ENCODE data around the gene ALDH4A1.

Gene ALDH4A1

GRCh38 chr1:18902523-18903290, at the start of gene ALDH4A1:
Gene ALDH4A1, minus strand, starts transcription at chr1:18902555. Its CDS starts 32 bp downstream, at chr1:18902523.
- peak; percentile 88 to 94 for DNase-seq

GRCh38 chr1:18951818-18952391, 49.5 kb upstream of the ALDH4A1 start:
- DNase-seq: no peak

DNA sequence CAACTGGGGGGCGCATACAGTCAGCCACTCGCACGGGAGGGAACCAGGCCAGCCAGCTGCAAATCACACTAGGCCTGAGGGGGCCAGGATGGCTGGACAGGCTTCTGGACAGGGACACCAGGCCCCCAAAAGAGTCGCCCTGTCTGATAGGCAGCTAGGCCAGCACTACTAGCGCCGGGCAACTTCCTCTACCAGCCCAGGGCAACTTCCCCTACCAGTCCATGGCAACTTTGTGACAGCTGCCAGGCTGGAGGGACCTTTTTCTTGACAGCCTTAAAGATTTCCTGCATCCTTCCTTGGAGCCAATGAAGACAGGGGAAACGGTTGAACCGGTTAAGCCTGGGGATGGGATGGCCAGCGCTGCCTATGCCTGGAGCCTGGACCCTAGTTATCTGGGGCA, 49.1 kb upstream of the ALDH4A1 start:
- DNase-seq: no peak

GRCh38 chr1:18950401-18951026, 48.2 kb upstream of the ALDH4A1 start:
- DNase-seq: no peak

DNA sequence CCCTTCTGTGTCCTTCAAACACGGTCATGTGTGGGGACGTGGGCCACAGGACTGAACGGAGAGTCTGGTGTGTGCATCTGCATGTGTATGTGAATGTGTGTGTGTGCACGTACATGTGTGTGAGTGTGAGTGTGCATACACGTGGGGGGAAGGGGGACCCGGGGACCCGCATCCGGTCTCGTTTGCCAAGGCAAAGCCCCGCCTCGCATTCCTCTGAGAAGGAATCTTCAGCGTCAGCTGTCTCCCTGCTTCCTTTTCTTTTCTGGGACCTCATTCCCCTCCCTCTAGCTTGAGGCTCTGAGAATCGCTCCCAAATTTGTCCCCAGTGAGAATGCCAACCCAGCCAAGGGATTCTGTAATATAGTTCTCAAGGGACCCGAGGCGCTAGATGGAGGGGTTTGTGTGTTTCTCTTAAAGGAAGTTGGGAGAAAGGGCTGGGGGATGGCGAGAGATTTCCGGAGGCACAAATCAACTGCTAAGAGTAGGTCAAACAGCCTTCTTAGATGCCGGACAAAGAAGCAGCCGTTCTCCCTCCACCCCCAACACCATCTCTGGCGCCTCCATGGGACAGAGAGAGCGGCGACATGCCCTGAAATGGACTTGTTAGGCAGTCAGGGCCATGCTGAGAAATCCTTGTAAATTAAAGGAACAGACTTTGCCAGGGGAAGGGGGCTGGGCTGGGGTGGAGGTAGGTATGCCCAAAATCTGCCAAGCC, 47.5 kb upstream of the ALDH4A1 start:
- DNase-seq: no peak

DNA sequence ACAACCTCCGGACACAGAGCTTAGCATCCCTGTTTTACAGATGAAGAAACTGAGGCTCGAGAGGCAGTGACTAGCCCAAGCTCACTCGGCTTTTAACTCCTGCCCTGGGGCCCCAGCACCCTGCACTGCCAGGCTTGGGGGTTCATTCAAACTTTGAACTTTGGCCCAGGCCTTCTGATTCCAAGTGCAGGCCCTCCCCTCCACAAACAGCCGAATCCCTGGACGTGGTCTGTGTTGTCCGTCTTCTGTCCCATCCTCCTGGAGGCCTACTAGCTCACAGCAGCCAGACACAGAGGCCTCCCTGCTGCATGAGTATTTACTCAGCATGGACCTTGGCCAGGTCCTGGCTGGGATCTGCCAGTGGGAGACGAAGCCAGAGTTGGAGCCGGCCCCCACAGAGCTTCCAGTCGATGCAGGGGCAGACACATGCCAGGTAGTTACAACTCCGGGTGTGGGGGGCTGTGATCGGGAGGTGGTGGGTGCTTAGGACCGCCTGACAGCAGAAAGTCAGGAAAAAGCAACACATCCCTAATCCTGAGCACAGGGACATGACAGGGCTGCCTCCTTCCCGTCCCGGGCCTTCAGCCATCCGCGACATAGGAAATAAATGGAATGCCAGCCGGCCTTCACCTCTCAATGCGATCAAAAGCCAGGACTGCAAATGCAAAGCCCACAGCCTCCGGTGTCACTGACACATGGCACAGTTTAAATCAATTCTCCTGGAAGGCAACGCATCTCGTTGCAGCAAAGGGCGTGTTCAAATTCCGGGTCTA, 46.7 kb upstream of the ALDH4A1 start:
- DNase-seq: no peak

- no peak for DNase-seq
Measured at GRCh38 chr1:18948048-18948912, 45.9 kb upstream of the ALDH4A1 start.

GRCh38 chr1:18947570-18947969, 45.2 kb upstream of the ALDH4A1 start:
- DNase-seq: no peak

DNA sequence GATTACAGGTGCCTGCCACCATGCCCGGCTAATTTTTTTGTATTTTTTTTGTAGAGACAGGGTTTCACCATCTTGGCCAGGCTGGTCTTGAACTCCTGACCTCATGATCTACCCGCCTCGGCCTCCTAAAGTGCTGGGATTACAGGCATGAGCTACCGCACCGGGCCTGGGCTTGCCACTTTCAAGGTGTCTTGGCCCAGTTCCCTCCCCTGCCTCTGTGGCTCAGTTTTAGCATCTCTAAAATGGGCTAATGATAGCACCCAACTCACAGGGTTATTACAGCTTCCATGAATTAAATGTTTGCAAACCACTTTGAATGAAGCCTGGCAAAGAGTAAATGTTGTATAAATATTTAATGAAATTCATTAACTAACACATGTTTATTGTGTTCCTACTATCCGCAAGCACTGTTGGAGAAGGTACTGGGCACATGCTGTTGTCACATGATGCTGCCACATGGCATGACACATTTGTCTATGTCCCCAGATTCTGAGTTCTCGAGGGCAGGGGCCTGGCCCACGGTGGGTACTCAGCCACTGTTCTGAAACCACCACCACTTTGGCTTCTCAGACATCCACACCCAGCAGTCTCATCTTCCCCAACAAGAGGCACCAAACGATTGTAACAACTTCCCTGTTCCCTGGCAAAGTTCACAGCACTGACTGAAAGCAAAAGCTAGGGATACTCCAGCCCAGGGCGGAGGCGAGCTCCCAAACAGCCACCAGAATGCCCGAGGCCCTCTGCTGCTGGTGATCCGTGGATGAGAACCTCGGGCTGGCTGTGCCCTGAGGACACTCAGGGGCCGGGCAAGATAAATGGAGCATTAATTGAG, 44.4 kb upstream of the ALDH4A1 start:
- DNase-seq: no peak

GRCh38 chr1:18945401-18945849, 43.1 kb upstream of the ALDH4A1 start:
- DNase-seq: no peak

GRCh38 chr1:18944810-18945209, 42.5 kb upstream of the ALDH4A1 start:
- DNase-seq: no peak

GRCh38 chr1:18943914-18944572, 41.7 kb upstream of the ALDH4A1 start:
- no peak for DNase-seq

DNA sequence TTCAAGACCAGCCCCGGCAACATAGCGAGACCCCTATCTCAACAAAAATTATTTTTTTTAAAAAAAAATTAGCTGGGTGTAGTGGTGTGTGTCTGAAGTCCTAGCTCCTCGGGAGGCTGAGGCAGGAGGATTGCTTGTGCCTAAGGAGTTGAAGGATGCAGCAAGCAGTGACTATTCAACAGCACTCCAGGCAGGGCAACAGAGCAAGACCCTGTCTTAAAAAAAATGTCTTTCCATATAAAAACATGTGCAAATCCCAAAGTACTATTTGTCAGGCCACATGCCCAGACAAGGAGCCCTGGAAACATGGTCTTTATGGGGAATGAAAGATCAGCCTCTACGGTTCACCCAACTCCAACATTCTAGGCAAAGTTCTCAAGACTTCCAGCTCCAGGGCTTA, 40.8 kb upstream of the ALDH4A1 start:
- no peak for DNase-seq

DNA sequence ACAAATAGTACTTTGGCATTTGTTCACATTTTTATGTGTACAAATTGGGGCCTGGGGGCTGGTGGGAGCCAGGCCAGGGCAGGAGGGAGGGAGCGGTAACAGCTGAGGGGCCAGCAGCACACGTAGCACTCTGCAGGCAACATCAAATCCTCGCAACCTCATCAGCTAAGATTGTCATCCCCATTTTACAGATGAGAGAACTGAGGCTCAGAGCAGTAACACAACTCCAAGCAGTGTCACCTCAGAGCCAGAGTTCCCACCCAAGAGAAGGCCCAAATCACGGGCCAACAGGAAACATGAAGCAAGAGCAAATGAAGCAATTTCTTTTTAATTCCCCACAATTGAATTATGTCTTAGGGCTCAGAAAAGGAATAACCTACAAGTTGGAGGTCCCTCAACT, 40.0 kb upstream of the ALDH4A1 start:
- no peak for DNase-seq

DNA sequence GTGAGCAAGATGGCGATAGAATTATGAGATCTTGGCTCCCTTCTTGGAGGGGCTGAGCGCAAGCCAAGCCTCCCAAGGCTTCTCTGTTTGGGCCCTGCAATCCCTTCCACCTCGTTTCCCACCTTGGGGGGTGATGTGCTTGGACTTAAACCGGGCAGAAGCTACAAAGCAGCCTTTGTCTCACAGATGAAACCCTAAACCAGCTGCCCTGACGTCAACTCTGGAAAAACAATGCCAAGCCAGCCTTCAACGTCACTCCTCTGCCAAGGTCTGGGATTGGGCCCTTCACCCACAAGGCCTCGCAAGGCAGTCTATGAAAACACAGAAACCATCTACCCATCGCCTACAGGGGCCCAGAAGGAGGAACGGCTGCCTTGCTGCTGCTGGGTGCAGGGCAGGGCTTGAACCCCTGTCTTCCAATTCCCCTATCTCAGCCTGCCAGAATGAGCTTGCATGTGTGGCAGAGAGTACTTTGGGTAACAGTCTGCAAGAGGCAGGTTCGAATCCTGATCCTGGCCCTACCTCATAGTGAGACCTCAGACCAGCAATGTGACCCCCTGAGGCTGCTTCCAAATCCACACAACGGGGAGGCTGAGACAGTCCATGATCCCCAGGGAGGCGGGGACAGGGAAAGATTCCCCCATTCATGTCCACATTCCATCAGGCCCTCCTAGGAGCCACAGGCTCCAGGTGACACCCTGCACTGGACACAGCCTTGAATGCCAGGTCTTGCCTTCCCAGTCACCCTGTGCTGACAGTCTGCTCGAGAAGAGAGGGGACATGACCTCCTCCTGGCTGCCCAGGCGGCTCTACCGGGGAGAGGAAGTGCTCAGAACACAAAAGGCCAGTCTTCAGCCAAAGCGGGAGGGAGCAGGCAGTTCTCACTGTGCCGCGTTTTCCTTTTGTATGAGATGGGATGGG, 39.1 kb upstream of the ALDH4A1 start:
- DNase-seq: no peak

DNA sequence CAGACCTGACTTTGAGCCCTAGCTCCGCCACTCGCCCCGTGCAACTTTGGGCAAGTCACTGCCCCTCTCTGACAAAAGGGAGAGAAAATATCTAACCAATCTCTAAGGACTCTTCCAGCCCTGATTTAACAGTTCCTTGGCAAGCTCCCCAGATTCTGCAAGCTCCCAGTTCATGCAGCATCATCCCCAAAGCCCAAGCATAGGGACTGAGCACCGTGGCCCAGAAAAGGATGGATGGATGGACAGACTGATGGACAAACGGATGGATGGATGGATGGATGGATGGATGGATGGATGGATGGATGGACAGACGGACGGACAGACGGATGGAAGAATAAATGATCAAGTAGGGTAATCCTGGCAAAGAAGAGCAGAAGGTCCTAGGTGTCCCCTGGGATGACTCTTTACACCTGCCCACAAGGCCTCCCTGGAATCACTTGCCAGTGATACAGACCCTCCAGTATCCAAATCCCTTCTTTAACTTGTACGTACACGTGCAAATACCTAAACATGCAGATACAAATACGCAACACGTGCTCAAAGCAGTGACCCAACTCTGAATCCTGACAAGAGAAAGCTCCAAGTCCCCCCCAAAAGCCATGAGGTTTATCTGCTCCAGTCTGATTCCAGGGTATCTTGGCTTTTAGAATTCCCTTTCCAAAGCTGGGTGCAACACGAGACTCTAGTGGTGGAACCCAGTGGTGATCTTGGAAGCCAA, 38.1 kb upstream of the ALDH4A1 start:
- no peak for DNase-seq

- no peak for DNase-seq
Measured at GRCh38 chr1:18939398-18940302, 37.3 kb upstream of the ALDH4A1 start.

All from NCI-H2081 (cell line).